ENCODE results near the gene IRAK2.

IRAK2 gene

DNA sequence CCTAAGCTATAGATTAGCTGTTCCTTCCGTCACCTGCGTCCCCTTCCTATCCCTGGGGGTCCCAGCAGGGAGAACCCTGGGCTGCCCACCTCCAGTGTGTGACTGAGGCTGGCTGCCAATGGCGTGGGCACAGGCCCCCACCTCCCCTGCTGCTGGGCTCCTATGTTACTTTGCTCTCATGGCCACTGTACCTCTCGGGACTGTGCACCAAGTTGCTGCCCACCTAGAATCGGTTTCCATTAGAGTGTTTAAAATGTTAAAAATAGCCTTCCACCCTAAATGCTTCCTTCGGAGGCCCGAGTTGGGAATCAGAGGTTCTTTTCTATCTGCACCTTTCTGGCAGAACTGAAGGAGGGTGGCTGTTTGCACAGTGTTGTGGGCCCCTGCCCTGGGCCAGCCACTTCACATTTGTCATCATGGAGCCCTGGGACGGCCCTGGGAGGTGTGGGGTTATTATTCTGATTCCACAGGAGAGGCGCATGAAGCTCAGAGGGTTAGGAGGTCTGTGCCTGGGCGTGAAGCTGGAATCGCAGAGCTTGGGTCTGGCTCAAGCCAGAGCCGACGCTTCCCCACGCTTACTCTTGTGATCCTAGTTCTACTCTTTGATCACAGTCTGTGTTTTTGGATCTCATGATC lies 29.1 kb downstream of the IRAK2 start:
- no peak for TF ChIP-seq EZH2phosphoT487 (IDR thresholded peaks at IDR 0.05; ENCODE audit: borderline replicate concordance)
- TF ChIP-seq, protein P1, sequence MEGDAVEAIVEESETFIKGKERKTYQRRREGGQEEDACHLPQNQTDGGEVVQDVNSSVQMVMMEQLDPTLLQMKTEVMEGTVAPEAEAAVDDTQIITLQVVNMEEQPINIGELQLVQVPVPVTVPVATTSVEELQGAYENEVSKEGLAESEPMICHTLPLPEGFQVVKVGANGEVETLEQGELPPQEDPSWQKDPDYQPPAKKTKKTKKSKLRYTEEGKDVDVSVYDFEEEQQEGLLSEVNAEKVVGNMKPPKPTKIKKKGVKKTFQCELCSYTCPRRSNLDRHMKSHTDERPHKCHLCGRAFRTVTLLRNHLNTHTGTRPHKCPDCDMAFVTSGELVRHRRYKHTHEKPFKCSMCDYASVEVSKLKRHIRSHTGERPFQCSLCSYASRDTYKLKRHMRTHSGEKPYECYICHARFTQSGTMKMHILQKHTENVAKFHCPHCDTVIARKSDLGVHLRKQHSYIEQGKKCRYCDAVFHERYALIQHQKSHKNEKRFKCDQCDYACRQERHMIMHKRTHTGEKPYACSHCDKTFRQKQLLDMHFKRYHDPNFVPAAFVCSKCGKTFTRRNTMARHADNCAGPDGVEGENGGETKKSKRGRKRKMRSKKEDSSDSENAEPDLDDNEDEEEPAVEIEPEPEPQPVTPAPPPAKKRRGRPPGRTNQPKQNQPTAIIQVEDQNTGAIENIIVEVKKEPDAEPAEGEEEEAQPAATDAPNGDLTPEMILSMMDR (conservative IDR thresholded peaks at IDR 0.05; ENCODE audit: low read length) = no peak
- Histone ChIP-seq H3K4me3 (ENCODE audit: low read length, poor library complexity, severe bottlenecking) (no peak overlapping the region), H3K36me3 (ENCODE audit: insufficient read depth, low read length) (no peaks in the 10 kb centered on the region), H2AFZ (ENCODE audit: low read length) (peak overlapping the region; percentile 18; the same call in 1 of the 2 replicates), H3F3A (ENCODE audit: low read depth) (no peaks in the 10 kb centered on the region), H3K9me3 (ENCODE audit: insufficient read depth, low read depth, low read length) (no peaks in the 10 kb centered on the region), H3K4me2 (ENCODE audit: low read depth, low read length, poor library complexity, severe bottlenecking) (no peak overlapping the region), H3K9ac (ENCODE audit: low read depth, low read length, poor library complexity, severe bottlenecking) (peak overlapping the region; percentile 8), H3K9me2 (replicated peaks; ENCODE audit: low read depth, low read length) (no peaks in the 10 kb centered on the region), H3K79me2 (ENCODE audit: insufficient read depth, low read length) (no peaks in the 10 kb centered on the region), H3K4me1 (ENCODE audit: insufficient read depth, low read length, poor library complexity, severe bottlenecking) (peaks cover 30% of the 10 kb centered on the region), H4K20me1 (ENCODE audit: insufficient read depth, low read length, poor library complexity, severe bottlenecking) (no peaks in the 10 kb centered on the region), H3K27me3 (ENCODE audit: insufficient read depth, low read length, poor library complexity, severe bottlenecking) (no peaks in the 10 kb centered on the region)

DNA sequence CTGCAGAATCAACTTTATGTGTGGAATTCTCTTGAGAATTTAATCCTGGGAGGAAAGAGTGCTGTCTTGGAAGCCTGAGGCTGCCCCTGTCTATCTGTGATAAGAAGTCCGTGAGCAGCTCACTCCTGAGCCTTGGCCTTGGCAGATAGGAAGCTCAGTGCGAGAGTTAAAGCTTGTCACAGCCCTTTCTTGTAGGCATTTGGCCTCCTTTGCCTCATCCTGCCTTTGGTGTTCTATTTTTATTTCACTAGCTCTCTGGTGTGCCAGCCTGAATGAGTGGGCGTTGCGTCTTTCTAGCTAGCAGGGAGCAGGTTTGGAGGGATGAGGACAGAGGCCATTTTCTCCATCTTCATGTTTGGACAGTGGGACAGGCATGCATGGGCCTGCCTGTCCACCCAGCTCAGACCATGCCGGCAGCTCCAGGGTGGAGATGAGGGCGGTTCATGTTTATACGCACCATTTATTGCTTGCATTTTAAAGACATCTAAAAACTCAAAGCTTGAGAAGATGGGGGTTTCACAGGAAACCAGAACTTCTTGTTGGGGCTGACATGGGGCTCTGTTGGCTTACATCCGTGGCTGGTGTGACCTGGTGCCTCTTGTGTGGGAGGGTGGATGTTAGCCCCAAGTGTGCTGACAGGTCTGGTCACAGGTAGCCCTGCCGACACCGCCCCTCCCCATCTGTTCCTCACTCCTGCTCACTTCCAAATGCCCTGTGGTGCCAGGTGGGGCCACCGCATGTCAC lies 29.8 kb downstream of the IRAK2 start:
- Histone ChIP-seq H3K9me3 (ENCODE audit: insufficient read depth, low read depth, low read length) (no peaks in the 10 kb centered on the region), H3K36me3 (ENCODE audit: insufficient read depth, low read length) (no peaks in the 10 kb centered on the region), H4K20me1 (ENCODE audit: insufficient read depth, low read length, poor library complexity, severe bottlenecking) (no peaks in the 10 kb centered on the region), H3K27me3 (ENCODE audit: insufficient read depth, low read length, poor library complexity, severe bottlenecking) (no peaks in the 10 kb centered on the region), H3K4me2 (ENCODE audit: low read depth, low read length, poor library complexity, severe bottlenecking) (peak overlapping the region; percentile 30), H3K4me1 (ENCODE audit: insufficient read depth, low read length, poor library complexity, severe bottlenecking) (peaks cover 37% of the 10 kb centered on the region), H3K79me2 (ENCODE audit: insufficient read depth, low read length) (no peaks in the 10 kb centered on the region), H3K4me3 (ENCODE audit: low read length, poor library complexity, severe bottlenecking) (no peak overlapping the region), H3K9me2 (replicated peaks; ENCODE audit: low read depth, low read length) (no peaks in the 10 kb centered on the region), H3K9ac (ENCODE audit: low read depth, low read length, poor library complexity, severe bottlenecking) (peak overlapping the region; percentile 8), H2AFZ (ENCODE audit: low read length) (peak overlapping the region; percentile 18; the same call in 1 of the 2 replicates), H3F3A (ENCODE audit: low read depth) (no peaks in the 10 kb centered on the region)
- TF ChIP-seq EZH2phosphoT487 (IDR thresholded peaks at IDR 0.05; ENCODE audit: borderline replicate concordance) = no peak
- TF ChIP-seq, protein P1 (conservative IDR thresholded peaks at IDR 0.05; ENCODE audit: low read length) = no peak

DNA sequence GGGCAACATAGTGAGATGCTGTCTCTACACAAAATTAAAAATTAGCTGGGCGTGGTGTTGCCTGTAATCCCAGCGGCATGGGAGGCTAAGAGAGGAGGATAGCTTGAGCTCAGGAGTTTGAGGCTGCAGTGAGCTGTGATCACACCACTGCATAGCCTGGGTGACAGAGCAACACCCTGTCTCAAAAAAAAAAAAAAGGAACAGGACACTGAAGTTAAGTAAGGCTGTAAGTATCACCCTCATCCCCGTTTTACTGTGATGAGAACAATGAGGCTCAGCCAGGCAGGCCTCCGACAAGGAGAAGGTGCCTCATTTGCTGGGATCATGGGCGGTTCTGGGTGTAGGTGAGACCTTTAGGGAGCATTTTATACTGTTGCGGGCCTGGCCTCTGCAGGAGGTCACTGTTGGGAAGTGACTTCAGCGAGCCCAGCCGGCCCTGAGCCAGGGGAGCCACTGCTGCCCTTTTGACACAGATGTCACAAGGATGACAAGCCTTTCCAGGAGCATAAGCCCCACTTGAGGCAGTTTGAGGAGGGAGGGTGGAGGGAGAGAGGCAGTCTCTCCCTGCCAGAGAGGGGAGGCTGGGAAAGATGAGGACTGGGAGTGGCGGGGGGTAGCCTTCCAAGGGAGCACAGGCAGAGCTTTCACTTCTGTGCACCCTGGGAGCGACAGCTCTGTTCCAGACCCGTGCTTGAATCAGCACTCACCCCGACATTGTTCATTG lies 30.8 kb downstream of the IRAK2 start:
- H3K9me3 ChIP-seq (ENCODE audit: insufficient read depth, low read depth, low read length) = no peaks in the 10 kb centered on the region
- no peaks in the 10 kb centered on the region for H4K20me1 ChIP-seq (ENCODE audit: insufficient read depth, low read length, poor library complexity, severe bottlenecking)
- no peak overlapping the region for H3K9ac ChIP-seq (ENCODE audit: low read depth, low read length, poor library complexity, severe bottlenecking)
- H3K4me2 ChIP-seq (ENCODE audit: low read depth, low read length, poor library complexity, severe bottlenecking) = no peak overlapping the region
- no peaks in the 10 kb centered on the region for H3K9me2 ChIP-seq (replicated peaks; ENCODE audit: low read depth, low read length)
- no peaks in the 10 kb centered on the region for H3K79me2 ChIP-seq (ENCODE audit: insufficient read depth, low read length)
- no peaks in the 10 kb centered on the region for H3K36me3 ChIP-seq (ENCODE audit: insufficient read depth, low read length)
- TF ChIP-seq, protein P1 (conservative IDR thresholded peaks at IDR 0.05; ENCODE audit: low read length) = no peak
- no peak for TF ChIP-seq EZH2phosphoT487 (IDR thresholded peaks at IDR 0.05; ENCODE audit: borderline replicate concordance)
- H3K4me1 ChIP-seq (ENCODE audit: insufficient read depth, low read length, poor library complexity, severe bottlenecking) = peaks cover 38% of the 10 kb centered on the region
- H3F3A ChIP-seq (ENCODE audit: low read depth) = no peaks in the 10 kb centered on the region
- H3K4me3 ChIP-seq (ENCODE audit: low read length, poor library complexity, severe bottlenecking) = no peak overlapping the region
- H3K27me3 ChIP-seq (ENCODE audit: insufficient read depth, low read length, poor library complexity, severe bottlenecking) = no peaks in the 10 kb centered on the region
- no peak overlapping the region for H2AFZ ChIP-seq (ENCODE audit: low read length)
